ENCODE data around the gene LUC7L3.

- TF ChIP-seq POLR2A (IDR thresholded peaks at IDR 0.05; ENCODE audit: low read length): no peak
- no peak for TF ChIP-seq GATA1 (IDR thresholded peaks at IDR 0.05; ENCODE audit: low read depth, low read length)
Observed at GRCh38 chr17:50792132-50792531, 72.7 kb downstream of the LUC7L3 start.

Data from erythroblast (primary cell).